IPS DF 6.9 (cell line): ENCODE measurements around the gene KCNMB2.
"Not testable (repeated sequence)": the region's sequence is repeated elsewhere in the genome, so short reads cannot be mapped to it uniquely, and the experiment has no call there.

Experiments used
- DNase-seq: peaks from one replicate; pipeline ENCODE4 v3.0.0-alpha.2; 2013; ENCODE audit warnings: low read depth, low spot score
- H3K27ac ChIP-seq: one replicate; pipeline ENCODE4 v1.5.1; 2013; ENCODE audit warnings: low read length, control low read depth
- H3K27me3 ChIP-seq: 2 replicates; pipeline ENCODE4 v1.6.1; 2013; ENCODE audit warnings: mild to moderate bottlenecking, low read length; ENCODE audit not compliant: control insufficient read depth, insufficient read depth
- H3K36me3 ChIP-seq: 2 replicates; pipeline ENCODE4 v1.6.1; 2013; ENCODE audit warnings: low read length; ENCODE audit not compliant: control insufficient read depth, insufficient read depth
- H3K4me1 ChIP-seq: 2 replicates; pipeline ENCODE4 v1.6.1; 2013; ENCODE audit warnings: low read length; ENCODE audit not compliant: control insufficient read depth, insufficient read depth
- H3K4me3 ChIP-seq: 2 replicates; pipeline ENCODE4 v1.5.1; 2013; ENCODE audit warnings: mild to moderate bottlenecking, low read length
- H3K9me3 ChIP-seq: 2 replicates; pipeline ENCODE4 v1.6.1; 2013; ENCODE audit warnings: low read length, inconsistent platforms; ENCODE audit not compliant: control insufficient read depth, insufficient read depth
- WGBS: extraction: QIAGEN DNeasy Blood & Tissue Kit; methylation state at CpG from one replicate; pipeline ENCODE4 v1.1.7; 2013; ENCODE audit warnings: mixed read lengths, missing lambda C conversion rate; ENCODE audit not compliant: insufficient read length, insufficient coverage; 5-methylcytosine and 5-hydroxymethylcytosine counted together

The KCNMB2 gene

GRCh38 chr3:178714925-178715832 is 178.9 kb downstream of the KCNMB2 start:
- no peaks in the 10 kb centered on the region for H3K36me3 ChIP-seq
- no peak overlapping the region for H3K4me3 ChIP-seq
- 100% methylated on average over 1 of the region's 4 CpGs for WGBS
- H3K27ac ChIP-seq, result no peak overlapping the region
- no peaks in the 10 kb centered on the region for H3K9me3 ChIP-seq
- H3K27me3 ChIP-seq, result no peaks in the 10 kb centered on the region
- no peak for DNase-seq
- no peaks in the 10 kb centered on the region; the same call in 1 of the 2 replicates for H3K4me1 ChIP-seq

- H3K27ac ChIP-seq, result no peak overlapping the region
- no peaks in the 10 kb centered on the region for H3K9me3 ChIP-seq
- H3K4me1 ChIP-seq, result no peaks in the 10 kb centered on the region
- H3K4me3 ChIP-seq, result no peak overlapping the region
- WGBS, result no CpG with 5 or more reads among the region's 1 CpG
- H3K27me3 ChIP-seq, result no peaks in the 10 kb centered on the region
- no peak for DNase-seq
- no peaks in the 10 kb centered on the region for H3K36me3 ChIP-seq
These were observed 182.9 kb downstream of the KCNMB2 start for GRCh38 chr3:178718995-178719635.

DNA sequence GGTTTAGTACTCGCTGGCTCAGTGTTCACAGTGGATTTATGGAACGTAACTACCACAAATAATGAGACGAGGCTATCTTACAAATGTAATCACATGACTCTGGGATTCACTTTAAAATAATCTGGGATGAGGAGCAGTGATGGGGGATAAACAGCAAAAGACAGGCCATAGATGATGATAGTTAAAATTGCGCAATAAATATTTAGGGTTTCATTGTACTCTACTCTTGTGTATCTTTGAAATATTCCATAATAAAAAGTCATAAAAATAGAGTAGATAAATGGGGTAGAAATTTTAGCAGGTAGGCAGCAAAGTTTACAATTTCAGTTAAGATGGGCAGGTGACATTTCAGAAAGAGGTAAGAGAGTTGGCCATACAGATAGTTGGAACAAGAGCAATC is 196.6 kb downstream of the KCNMB2 start:
- Histone ChIP-seq H3K27me3 (no peaks in the 10 kb centered on the region), H3K9me3 (no peaks in the 10 kb centered on the region), H3K4me3 (no peak overlapping the region), H3K36me3 (no peaks in the 10 kb centered on the region), H3K4me1 (no peaks in the 10 kb centered on the region), H3K27ac (no peak overlapping the region)
- no peak for DNase-seq
- WGBS, result no CpG with 5 or more reads among the region's 4 CpGs

DNA sequence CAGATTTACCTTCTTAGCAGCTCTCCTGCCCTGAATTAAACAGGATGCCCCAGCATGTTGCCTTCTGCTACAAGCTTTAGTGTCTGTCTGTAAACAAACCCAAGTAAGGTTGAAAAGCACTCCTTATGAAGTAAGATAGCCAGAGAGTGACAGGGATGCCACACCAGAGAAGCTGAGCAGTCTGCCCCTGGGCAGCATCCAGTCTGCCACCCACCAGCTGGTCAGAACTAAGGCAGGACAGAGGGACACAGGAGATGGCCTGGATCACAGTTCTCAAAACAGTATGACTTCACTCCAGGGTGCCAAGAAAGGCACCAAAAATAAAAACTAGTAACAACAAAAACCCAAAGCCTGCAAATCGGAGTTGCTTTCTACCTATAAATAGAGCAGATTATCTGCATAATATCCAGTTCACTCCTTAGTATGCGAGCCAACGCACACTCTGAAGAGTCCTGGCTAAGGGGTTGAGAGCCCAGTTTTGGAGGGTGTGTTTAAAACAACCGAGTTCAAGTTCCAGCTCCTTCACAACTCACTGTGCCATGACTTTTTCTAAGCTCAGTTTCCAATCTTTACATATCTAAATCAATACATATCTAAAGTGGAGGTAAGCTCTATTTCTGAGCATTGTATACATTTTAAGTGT is 198.9 kb downstream of the KCNMB2 start:
- DNase-seq, result no peak
- Histone ChIP-seq H3K9me3 (no peaks in the 10 kb centered on the region), H3K36me3 (no peaks in the 10 kb centered on the region), H3K4me1 (no peaks in the 10 kb centered on the region), H3K27me3 (no peaks in the 10 kb centered on the region), H3K27ac (no peak overlapping the region), H3K4me3 (no peak overlapping the region)
- WGBS, result no CpG with 5 or more reads among the region's 4 CpGs

- WGBS, result no CpG with 5 or more reads among the region's 3 CpGs
- Histone ChIP-seq H3K9me3 (no peaks in the 10 kb centered on the region), H3K4me1 (no peaks in the 10 kb centered on the region), H3K27ac (no peak overlapping the region), H3K36me3 (no peaks in the 10 kb centered on the region), H3K4me3 (no peak overlapping the region), H3K27me3 (no peaks in the 10 kb centered on the region)
- DNase-seq, result no peak
These were observed 200.1 kb downstream of the KCNMB2 start for GRCh38 chr3:178736300-178736699.

- H3K27ac ChIP-seq, result no peak overlapping the region
- WGBS, result no CpG with 5 or more reads among the region's 3 CpGs
These were observed 203.5 kb downstream of the KCNMB2 start for GRCh38 chr3:178739720-178740119.

GRCh38 chr3:178741020-178741419 is 204.8 kb downstream of the KCNMB2 start:
- no peaks in the 10 kb centered on the region for H3K9me3 ChIP-seq
- no peak overlapping the region for H3K27ac ChIP-seq
- H3K4me1 ChIP-seq, result no peaks in the 10 kb centered on the region
- no peak overlapping the region for H3K4me3 ChIP-seq
- DNase-seq, result no peak
- no CpG with 5 or more reads among the region's 2 CpGs for WGBS
- H3K27me3 ChIP-seq, result no peaks in the 10 kb centered on the region
- H3K36me3 ChIP-seq, result no peaks in the 10 kb centered on the region

More at GRCh38 chr3:178739720-178740119, 203.5 kb downstream of the KCNMB2 start:
- H3K36me3 ChIP-seq, result no peaks in the 10 kb centered on the region
- H3K9me3 ChIP-seq, result no peaks in the 10 kb centered on the region
- DNase-seq, result no peak
- H3K4me3 ChIP-seq, result no peak overlapping the region
- H3K4me1 ChIP-seq, result no peaks in the 10 kb centered on the region
- H3K27me3 ChIP-seq, result no peaks in the 10 kb centered on the region

GRCh38 chr3:178743297-178743696 is 207.1 kb downstream of the KCNMB2 start:
- H3K9me3 ChIP-seq, result no peaks in the 10 kb centered on the region
- no CpG with 5 or more reads among the region's 4 CpGs for WGBS
- H3K27ac ChIP-seq, result no peak overlapping the region
- no peak for DNase-seq
- H3K27me3 ChIP-seq, result no peaks in the 10 kb centered on the region
- no peak overlapping the region for H3K4me3 ChIP-seq
- no peaks in the 10 kb centered on the region for H3K4me1 ChIP-seq
- no peaks in the 10 kb centered on the region for H3K36me3 ChIP-seq

GRCh38 chr3:178745861-178746655 is 209.8 kb downstream of the KCNMB2 start:
- not testable (repeated sequence) for H3K36me3 ChIP-seq

DNA sequence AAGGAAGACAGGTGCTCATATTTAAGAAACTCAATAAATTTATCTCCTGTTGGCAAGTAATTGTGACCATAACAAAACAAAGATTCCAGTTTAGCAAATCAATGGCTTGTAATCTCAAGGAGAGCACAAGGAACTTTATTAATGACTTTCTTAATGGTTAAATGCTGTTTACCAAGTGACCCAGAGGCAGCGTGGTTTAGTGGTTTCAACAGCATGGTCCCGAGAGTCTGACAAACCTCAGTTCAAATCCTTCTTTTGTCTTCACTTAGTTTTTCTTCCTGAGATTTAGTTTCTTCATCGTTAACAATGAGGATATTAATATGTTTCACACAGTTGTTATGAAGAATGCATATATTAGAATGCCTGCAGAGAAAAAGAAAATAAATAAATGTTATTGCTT is 212.6 kb downstream of the KCNMB2 start:
- no CpG with 5 or more reads among the region's 3 CpGs for WGBS
- no peaks in the 10 kb centered on the region for H3K27me3 ChIP-seq
- no peak overlapping the region for H3K4me3 ChIP-seq
- no peaks in the 10 kb centered on the region for H3K9me3 ChIP-seq
- no peaks in the 10 kb centered on the region for H3K36me3 ChIP-seq
- no peak for DNase-seq
- H3K27ac ChIP-seq, result no peak overlapping the region
- no peaks in the 10 kb centered on the region for H3K4me1 ChIP-seq

More at GRCh38 chr3:178745861-178746655, 209.8 kb downstream of the KCNMB2 start:
- no CpG with 5 or more reads among the region's 6 CpGs for WGBS
- DNase-seq, H3K4me3 ChIP-seq, H3K4me1 ChIP-seq, H3K27me3 ChIP-seq, H3K27ac ChIP-seq, H3K9me3 ChIP-seq: not testable (repeated sequence)
